WTC11 (cell line): ENCODE results near the gene ADAMTS2.

Source experiments
- AFF4 ChIP-seq: sonication (generic); formaldehyde crosslinking; IDR thresholded peaks from 2 replicates; pipeline ENCODE4 v1.8.1; 2023; ENCODE audit warnings: mild to moderate bottlenecking, missing genetic modification reagents, borderline replicate concordance
- CTCF ChIP-seq: fragments of 200-600 bp; IDR thresholded peaks from 2 replicates; pipeline ENCODE4 v1.8.0; 2022; ENCODE audit warnings: antibody characterized with exemption
- ETV6 ChIP-seq: sonication (generic); formaldehyde crosslinking; IDR thresholded peaks from 2 replicates; pipeline ENCODE4 v1.8.1; 2022; ENCODE audit warnings: mild to moderate bottlenecking, missing genetic modification reagents
- JUN ChIP-seq: sonication (generic); formaldehyde crosslinking; IDR thresholded peaks from 2 replicates; pipeline ENCODE4 v1.8.0; 2023; ENCODE audit warnings: mild to moderate bottlenecking, missing genetic modification reagents
- PRDM15 ChIP-seq: sonication (generic); formaldehyde crosslinking; IDR thresholded peaks from 2 replicates; pipeline ENCODE4 v1.8.0; 2022; ENCODE audit warnings: missing genetic modification reagents
- SP1 ChIP-seq: sonication (generic); formaldehyde crosslinking; conservative IDR thresholded peaks from 2 replicates; pipeline ENCODE4 v1.8.1; 2022; ENCODE audit warnings: missing genetic modification reagents
- USF2 ChIP-seq: sonication (generic); formaldehyde crosslinking; IDR thresholded peaks from 2 replicates; pipeline ENCODE4 v1.8.1; 2023; ENCODE audit warnings: mild to moderate bottlenecking, missing genetic modification reagents, moderate library complexity

- TF ChIP-seq CTCF (no peak), PRDM15 (no peak), SP1 (CRISPR knock-in tag) (no peak), JUN (CRISPR knock-in tag) (no peak), USF2 (CRISPR knock-in tag) (no peak), AFF4 (CRISPR knock-in tag) (no peak), ETV6 (CRISPR knock-in tag) (no peak)
Measured at GRCh38 chr5:179280095-179280490, 65.2 kb downstream of the ADAMTS2 start.
